ENCODE results near the gene GPLD1. TPM values are rescaled to one million over a fixed set of nuclear protein-coding genes. Genes with fewer than 3 reads are reported as not detected.

GPLD1 gene
- total RNA-seq, 1 experiment from 2014 or later, result 1.3 TPM

GRCh38 chr6:24534329-24534728 is 45.0 kb upstream of the GPLD1 start:
- H4K20me1 ChIP-seq (ENCODE audit: low read length), result no peaks in the 10 kb centered on the region
- no peak overlapping the region for H3K9ac ChIP-seq (ENCODE audit: low read length)
- no peaks in the 10 kb centered on the region for H3K9me3 ChIP-seq (ENCODE audit: low read length)
- no TSS peak for BruUV-seq (replicated peaks)
- H3K79me2 ChIP-seq (ENCODE audit: low read length), result no peaks in the 10 kb centered on the region
- H3F3A ChIP-seq (ENCODE audit: low read length, unreplicated experiment), result no peaks in the 10 kb centered on the region
- H3K4me2 ChIP-seq (ENCODE audit: low read length), result no peak overlapping the region
- H3K4me3 ChIP-seq (ENCODE audit: low read length), result no peak overlapping the region
- intact Hi-C loops (cut with micrococcal nuclease), result no loop called here
- POLR2A ChIA-PET (ENCODE audit: unreplicated experiment), result no interaction called here
- DNase-seq, result no peak
- no peaks in the 10 kb centered on the region for H3K27me3 ChIP-seq (ENCODE audit: low read length)
- H3K9me2 ChIP-seq (replicated peaks; ENCODE audit: low read length), result no peaks in the 10 kb centered on the region
- no peak overlapping the region for H2AFZ ChIP-seq (ENCODE audit: low read length)
- ATAC-seq, result no peak
- no peaks in the 10 kb centered on the region for H3K36me3 ChIP-seq (ENCODE audit: low read depth, low read length)
- H3K4me1 ChIP-seq (ENCODE audit: insufficient read depth, low read length), result peaks cover 17% of the 10 kb centered on the region
- TF ChIP-seq EZH2 (IDR thresholded peaks at IDR 0.05; ENCODE audit: low read length, unreplicated experiment), result no peak
- TF ChIP-seq CTCF (conservative IDR thresholded peaks at IDR 0.05; ENCODE audit: low read depth, low read length), result no peak
- TF ChIP-seq EZH2phosphoT487 (IDR thresholded peaks at IDR 0.05; ENCODE audit: borderline replicate concordance, low read length), result no peak
- H3K27ac ChIP-seq (ENCODE audit: low read length), result no peak overlapping the region
- CTCF ChIA-PET, result interaction anchor here (0.6 kb wide), 1 partner anchor 46 kb away, joined by 3 read pairs; no protein-coding TSS in a partner anchor

- intact Hi-C loops (cut with micrococcal nuclease), result loop anchor here (5.0 to 10.0 kb wide), 2 partner anchors 32 to 245 kb away; no protein-coding TSS in a partner anchor
Observed at GRCh38 chr6:24529985-24530384, 40.6 kb upstream of the GPLD1 start.

More at GRCh38 chr6:24529985-24530384, 40.6 kb upstream of the GPLD1 start:
- Histone ChIP-seq H4K20me1 (ENCODE audit: low read length) (no peaks in the 10 kb centered on the region), H3K36me3 (ENCODE audit: low read depth, low read length) (no peaks in the 10 kb centered on the region), H3K27ac (ENCODE audit: low read length) (no peak overlapping the region), H3F3A (ENCODE audit: low read length, unreplicated experiment) (no peaks in the 10 kb centered on the region), H3K4me2 (ENCODE audit: low read length) (no peak overlapping the region), H3K4me1 (ENCODE audit: insufficient read depth, low read length) (no peaks in the 10 kb centered on the region), H3K9me2 (replicated peaks; ENCODE audit: low read length) (no peaks in the 10 kb centered on the region), H3K9ac (ENCODE audit: low read length) (no peak overlapping the region), H3K9me3 (ENCODE audit: low read length) (no peaks in the 10 kb centered on the region), H3K27me3 (ENCODE audit: low read length) (no peaks in the 10 kb centered on the region), H3K79me2 (ENCODE audit: low read length) (no peaks in the 10 kb centered on the region), H2AFZ (ENCODE audit: low read length) (no peak overlapping the region), H3K4me3 (ENCODE audit: low read length) (no peak overlapping the region)
- BruUV-seq (replicated peaks), result no TSS peak
- ATAC-seq, result no peak
- CTCF ChIA-PET, result no interaction called here
- TF ChIP-seq CTCF (conservative IDR thresholded peaks at IDR 0.05; ENCODE audit: low read depth, low read length), result no peak
- no peak for TF ChIP-seq EZH2 (IDR thresholded peaks at IDR 0.05; ENCODE audit: low read length, unreplicated experiment)
- TF ChIP-seq EZH2phosphoT487 (IDR thresholded peaks at IDR 0.05; ENCODE audit: borderline replicate concordance, low read length), result no peak
- POLR2A ChIA-PET (ENCODE audit: unreplicated experiment), result no interaction called here
- DNase-seq, result no peak
